Panc1 (cell line): ENCODE results near the gene KDM4B. TPM values are rescaled to one million over a fixed set of nuclear protein-coding genes. Genes with fewer than 3 reads are reported as not detected.
A peak's percentile ranks its signal among the peaks of the same experiment; 100 is the strongest.

ENCODE experiments used
- ATAC-seq: fragments of 200-7000 bp; cut with Tn5 transposase; 2 replicates; pipeline ENCODE4 v1.9.1; 2020; ENCODE audit warnings: mild to moderate bottlenecking, moderate library complexity
- BruUV-seq: library from RNA; stranded (reverse); fragments of 400-500 nt; replicated peaks from 2 replicates; lab custom pipeline; 2021; lab: Mats Ljungman, UMichigan
- CTCF ChIA-PET: fragments of 300-600 bp; sonication (Branson Sonifier 250); formaldehyde crosslinking; loops from one replicate; lab custom pipeline; 2022; ENCODE audit warnings: antibody characterized with exemption; lab: Charles Lee
- POLR2A ChIA-PET: fragments of 300-600 bp; sonication (Branson Sonifier 250); formaldehyde crosslinking; loops from one replicate; lab custom pipeline; 2022; ENCODE audit warnings: antibody characterized with exemption; lab: Charles Lee
- DNase-seq: peaks from one replicate; pipeline ENCODE4 v3.0.0-alpha.2; 2010; ENCODE audit warnings: low read depth, low spot score
- H3K27ac ChIP-seq: 2 replicates; pipeline ENCODE4 v1.5.1; 2011; ENCODE audit warnings: mild to moderate bottlenecking, low read length, inconsistent platforms
- H3K27me3 ChIP-seq: fragments of 200-500 bp; sonication (Bioruptor generic); 2 replicates; pipeline ENCODE4 v1.6.0; 2014; ENCODE audit warnings: low read length, inconsistent platforms; ENCODE audit not compliant: control insufficient read depth, insufficient read depth
- H3K36me3 ChIP-seq: fragments of 200-500 bp; sonication (Bioruptor generic); 2 replicates; pipeline ENCODE4 v1.5.1; 2014; ENCODE audit warnings: inconsistent platforms, mild to moderate bottlenecking, low read length, moderate library complexity; ENCODE audit not compliant: control insufficient read depth, insufficient read depth
- H3K4me1 ChIP-seq: 2 replicates; pipeline ENCODE4 v1.5.1; 2011; ENCODE audit warnings: inconsistent platforms, mild to moderate bottlenecking, low read length, moderate library complexity; ENCODE audit not compliant: control insufficient read depth, insufficient read depth
- H3K4me3 ChIP-seq, 2 experiments: 2 replicates each; pipeline ENCODE4 v1.5.1; 2011 to 2012; ENCODE audit warnings: low read depth in 2 of 2, low read length in 2 of 2, mild to moderate bottlenecking in 2 of 2, inconsistent platforms in 1 of 2, moderate library complexity in 1 of 2
- H3K9me3 ChIP-seq: fragments of 200-500 bp; sonication (Bioruptor generic); 2 replicates; pipeline ENCODE4 v1.5.1; 2014; ENCODE audit warnings: low read depth, mild to moderate bottlenecking, inconsistent platforms, low read length, moderate library complexity; ENCODE audit not compliant: control insufficient read depth, insufficient read depth
- CTCF ChIP-seq: fragments of 450-650 bp; IDR thresholded peaks from 2 replicates; pipeline ENCODE4 v1.5.1; 2017; ENCODE audit warnings: mild to moderate bottlenecking
- POLR2AphosphoS5 ChIP-seq: IDR thresholded peaks from 2 replicates; pipeline ENCODE4 v1.6.1; 2012; ENCODE audit warnings: mild to moderate bottlenecking, low read depth, low read length, moderate library complexity
- SIN3A ChIP-seq: IDR thresholded peaks from 2 replicates; pipeline ENCODE4 v1.6.1; 2012; ENCODE audit warnings: low read depth, mild to moderate bottlenecking, low read length, moderate library complexity, borderline replicate concordance; ENCODE audit not compliant: insufficient read depth
- TCF7L2 ChIP-seq: IDR thresholded peaks from 2 replicates; pipeline ENCODE4 v1.6.1; 2011; ENCODE audit warnings: mild to moderate bottlenecking, low read depth, low read length, inconsistent platforms
- in situ Hi-C: cut with HindIII; loops from 2 replicates; pipeline ENCODE4 v1.10.0; 2016; ENCODE audit warnings: low sequenced_read_pairs, low pct_unique_long_range_greater_than_20kb
- intact Hi-C: fragments of 100-400 bp; cut with micrococcal nuclease; formaldehyde crosslinking; loops from one replicate; pipeline ENCODE4 v1.10.0; 2022; ENCODE audit not compliant: unreplicated experiment
- total RNA-seq: library from RNA; stranded (reverse); gene quantifications from one replicate; pipeline ENCODE4 v1.2.1, GENCODE V29; 2021; ENCODE audit not compliant: unreplicated experiment
- TF ChIP-seq, protein P1 (sequence below), 2 experiments: IDR thresholded peaks; 2 replicates each; pipeline ENCODE4 v1.6.1; 2011 to 2012; ENCODE audit warnings: low read depth in 2 of 2, control low read depth in 1 of 2, low read length in 1 of 2, mild to moderate bottlenecking in 1 of 2, moderate library complexity in 1 of 2; ENCODE audit not compliant: insufficient read depth in 1 of 2

KDM4B gene
- total RNA-seq, 1 experiment from 2014 or later: 18.4 TPM

- in situ Hi-C loops (no loop called here), intact Hi-C loops (loop anchor here (5.0 kb wide), 1 partner anchor 111 kb away; no protein-coding TSS in a partner anchor)
- ATAC-seq (peak; percentile 85), DNase-seq (no peak)
- no peaks in the 10 kb centered on the region for H3K9me3 ChIP-seq
- CTCF ChIA-PET: interaction anchor here (0.6 kb wide), 4 partner anchors 34 to 331 kb away, joined by 3 to 8 read pairs (median 3); no protein-coding TSS in a partner anchor
- H3K27ac ChIP-seq: 0 out of 2 replicates have a peak overlapping the region, but pooled peaks have one; percentile 12
- peaks cover 18% of the 10 kb centered on the region for H3K4me1 ChIP-seq
- no peaks in the 10 kb centered on the region for H3K27me3 ChIP-seq
- no peaks in the 10 kb centered on the region for H3K36me3 ChIP-seq
- 0 out of 4 replicates have a peak overlapping the region, but pooled peaks of 1 of the 2 experiments have one; percentile 7 for H3K4me3 ChIP-seq
- POLR2A ChIA-PET: no interaction called here
- TF ChIP-seq SIN3A (no peak), POLR2AphosphoS5 (no peak), CTCF (no peak)
- TF ChIP-seq, protein P1, sequence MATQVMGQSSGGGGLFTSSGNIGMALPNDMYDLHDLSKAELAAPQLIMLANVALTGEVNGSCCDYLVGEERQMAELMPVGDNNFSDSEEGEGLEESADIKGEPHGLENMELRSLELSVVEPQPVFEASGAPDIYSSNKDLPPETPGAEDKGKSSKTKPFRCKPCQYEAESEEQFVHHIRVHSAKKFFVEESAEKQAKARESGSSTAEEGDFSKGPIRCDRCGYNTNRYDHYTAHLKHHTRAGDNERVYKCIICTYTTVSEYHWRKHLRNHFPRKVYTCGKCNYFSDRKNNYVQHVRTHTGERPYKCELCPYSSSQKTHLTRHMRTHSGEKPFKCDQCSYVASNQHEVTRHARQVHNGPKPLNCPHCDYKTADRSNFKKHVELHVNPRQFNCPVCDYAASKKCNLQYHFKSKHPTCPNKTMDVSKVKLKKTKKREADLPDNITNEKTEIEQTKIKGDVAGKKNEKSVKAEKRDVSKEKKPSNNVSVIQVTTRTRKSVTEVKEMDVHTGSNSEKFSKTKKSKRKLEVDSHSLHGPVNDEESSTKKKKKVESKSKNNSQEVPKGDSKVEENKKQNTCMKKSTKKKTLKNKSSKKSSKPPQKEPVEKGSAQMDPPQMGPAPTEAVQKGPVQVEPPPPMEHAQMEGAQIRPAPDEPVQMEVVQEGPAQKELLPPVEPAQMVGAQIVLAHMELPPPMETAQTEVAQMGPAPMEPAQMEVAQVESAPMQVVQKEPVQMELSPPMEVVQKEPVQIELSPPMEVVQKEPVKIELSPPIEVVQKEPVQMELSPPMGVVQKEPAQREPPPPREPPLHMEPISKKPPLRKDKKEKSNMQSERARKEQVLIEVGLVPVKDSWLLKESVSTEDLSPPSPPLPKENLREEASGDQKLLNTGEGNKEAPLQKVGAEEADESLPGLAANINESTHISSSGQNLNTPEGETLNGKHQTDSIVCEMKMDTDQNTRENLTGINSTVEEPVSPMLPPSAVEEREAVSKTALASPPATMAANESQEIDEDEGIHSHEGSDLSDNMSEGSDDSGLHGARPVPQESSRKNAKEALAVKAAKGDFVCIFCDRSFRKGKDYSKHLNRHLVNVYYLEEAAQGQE (IDR thresholded peaks at IDR 0.05; ENCODE audit: insufficient read depth in 1 of 2, low read depth in 2 of 2, low read length in 1 of 2): no peak
- no TSS peak for BruUV-seq
Measured at GRCh38 chr19:5046339-5047039, 77.6 kb downstream of the KDM4B start.

DNA sequence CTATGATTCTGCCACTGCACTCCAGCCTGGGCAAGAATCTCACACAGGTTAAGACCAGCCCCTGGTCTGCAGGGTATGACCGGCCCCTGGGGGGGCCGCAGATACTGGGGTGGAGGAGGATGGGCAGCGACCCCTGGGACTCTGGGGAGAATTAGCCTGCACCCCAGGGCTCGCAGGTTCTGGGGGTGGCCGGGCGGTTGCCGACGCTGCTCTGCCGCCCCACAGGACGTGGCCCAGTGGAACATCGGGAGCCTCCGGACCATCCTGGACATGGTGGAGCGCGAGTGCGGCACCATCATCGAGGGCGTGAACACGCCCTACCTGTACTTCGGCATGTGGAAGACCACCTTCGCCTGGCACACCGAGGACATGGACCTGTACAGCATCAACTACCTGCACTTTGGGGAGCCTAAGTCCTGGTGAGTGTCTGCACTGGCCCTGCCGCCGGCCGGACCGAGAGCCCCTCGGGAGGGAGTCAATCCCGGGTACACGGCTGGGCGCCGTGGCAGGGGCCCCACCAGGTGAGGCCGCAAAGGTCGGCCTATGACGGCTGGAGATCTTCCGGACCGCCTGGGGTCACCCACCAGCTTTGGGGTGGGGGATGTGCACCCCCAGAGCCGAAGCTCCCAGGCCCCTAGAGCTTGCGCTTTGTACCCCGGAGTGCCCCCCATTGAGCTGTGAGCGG, 78.5 kb downstream of the KDM4B start:
- no TSS peak for BruUV-seq
- TF ChIP-seq TCF7L2: no peak
- TF ChIP-seq CTCF: no peak
- TF ChIP-seq POLR2AphosphoS5: no peak
- TF ChIP-seq, protein P1 (IDR thresholded peaks at IDR 0.05; ENCODE audit: insufficient read depth in 1 of 2, low read depth in 2 of 2, low read length in 1 of 2): no peak
- no peak for TF ChIP-seq SIN3A
- no peak for DNase-seq
- POLR2A ChIA-PET: no interaction called here
- Histone ChIP-seq H3K27ac (no peak overlapping the region), H3K4me1 (peaks cover 18% of the 10 kb centered on the region), H3K36me3 (no peaks in the 10 kb centered on the region), H3K27me3 (no peaks in the 10 kb centered on the region), H3K9me3 (no peaks in the 10 kb centered on the region), H3K4me3 (no peak overlapping the region)
- CTCF ChIA-PET: interaction anchor here (0.6 kb wide), 2 partner anchors 33 to 441 kb away, joined by 3 read pairs; no protein-coding TSS in a partner anchor
- in situ Hi-C loops (no loop called here), intact Hi-C loops (loop anchor here (5.0 kb wide), 1 partner anchor 110 kb away; no protein-coding TSS in a partner anchor)
- no peak for ATAC-seq
